ENCODE measurements around the gene HPGD.

GRCh38 chr4:174449152-174449551 is 73.1 kb downstream of the HPGD start:
- no peak for TF ChIP-seq CTCF (IDR thresholded peaks at IDR 0.05)
- TF ChIP-seq POLR2A (IDR thresholded peaks at IDR 0.05), result no peak

All from esophagus squamous epithelium (tissue), 4 donors.